ENCODE data around the gene CNGA4.

The CNGA4 gene

GRCh38 chr11:6209801-6210200, 29.1 kb upstream of the CNGA4 start:
- Mint-ChIP-seq H3K36me3 (peaks cover 15% of the 10 kb centered on the region), H3K27ac (no peak overlapping the region), H3K27me3 (no peaks in the 10 kb centered on the region), H3K9me3 (no peaks in the 10 kb centered on the region), H3K4me1 (no peaks in the 10 kb centered on the region), H3K4me3 (no peak overlapping the region)
- no peak for DNase-seq (ENCODE audit: low spot score in 2 of 2)
- ATAC-seq (ENCODE audit: low read depth): no peak

GRCh38 chr11:6210274-6210955, 28.5 kb upstream of the CNGA4 start:
- DNase-seq (ENCODE audit: low spot score in 2 of 2) (no peak), ATAC-seq (ENCODE audit: low read depth) (no peak)
- Mint-ChIP-seq H3K4me1 (no peaks in the 10 kb centered on the region), H3K36me3 (peaks cover 17% of the 10 kb centered on the region), H3K27ac (no peak overlapping the region), H3K4me3 (no peak overlapping the region), H3K27me3 (no peaks in the 10 kb centered on the region), H3K9me3 (no peaks in the 10 kb centered on the region)

GRCh38 chr11:6214530-6214929, 24.4 kb upstream of the CNGA4 start:
- DNase-seq (ENCODE audit: low spot score in 2 of 2) (no peak), ATAC-seq (ENCODE audit: low read depth) (no peak)
- no peak overlapping the region for H3K27ac Mint-ChIP-seq
- H3K4me1 Mint-ChIP-seq: peaks cover 3% of the 10 kb centered on the region
- H3K9me3 Mint-ChIP-seq: no peaks in the 10 kb centered on the region
- H3K4me3 Mint-ChIP-seq: no peak overlapping the region
- peaks cover 30% of the 10 kb centered on the region for H3K36me3 Mint-ChIP-seq
- no peaks in the 10 kb centered on the region for H3K27me3 Mint-ChIP-seq

GRCh38 chr11:6216501-6216900, 22.4 kb upstream of the CNGA4 start:
- Mint-ChIP-seq H3K36me3 (peaks cover 34% of the 10 kb centered on the region), H3K27me3 (no peaks in the 10 kb centered on the region), H3K4me3 (no peak overlapping the region), H3K27ac (no peak overlapping the region), H3K9me3 (no peaks in the 10 kb centered on the region), H3K4me1 (peaks cover 5% of the 10 kb centered on the region)
- ATAC-seq (ENCODE audit: low read depth) (no peak), DNase-seq (ENCODE audit: low spot score in 2 of 2) (no peak)

- DNase-seq (ENCODE audit: low spot score in 2 of 2): no peak
- H3K27ac Mint-ChIP-seq: no peak overlapping the region
- H3K9me3 Mint-ChIP-seq: no peaks in the 10 kb centered on the region
Measured at GRCh38 chr11:6217722-6218121, 21.2 kb upstream of the CNGA4 start.

GRCh38 chr11:6219359-6219758, 19.5 kb upstream of the CNGA4 start:
- peaks cover 49% of the 10 kb centered on the region for H3K36me3 Mint-ChIP-seq
- DNase-seq (ENCODE audit: low spot score in 2 of 2) (no peak), ATAC-seq (ENCODE audit: low read depth) (no peak)
- peaks cover 8% of the 10 kb centered on the region for H3K4me1 Mint-ChIP-seq
- H3K27me3 Mint-ChIP-seq: no peaks in the 10 kb centered on the region
- no peak overlapping the region for H3K27ac Mint-ChIP-seq
- H3K9me3 Mint-ChIP-seq: no peaks in the 10 kb centered on the region
- no peak overlapping the region for H3K4me3 Mint-ChIP-seq

More at GRCh38 chr11:6217722-6218121, 21.2 kb upstream of the CNGA4 start:
- Mint-ChIP-seq H3K4me3 (no peak overlapping the region), H3K4me1 (peaks cover 8% of the 10 kb centered on the region), H3K27me3 (no peaks in the 10 kb centered on the region), H3K36me3 (peaks cover 43% of the 10 kb centered on the region)
- no peak for ATAC-seq (ENCODE audit: low read depth)

- peaks cover 44% of the 10 kb centered on the region for H3K36me3 Mint-ChIP-seq
- no peak overlapping the region for H3K4me3 Mint-ChIP-seq
- H3K27me3 Mint-ChIP-seq: no peaks in the 10 kb centered on the region
- DNase-seq (ENCODE audit: low spot score in 2 of 2) (no peak), ATAC-seq (ENCODE audit: low read depth) (no peak)
- no peaks in the 10 kb centered on the region for H3K9me3 Mint-ChIP-seq
- H3K4me1 Mint-ChIP-seq: peaks cover 33% of the 10 kb centered on the region
- no peak overlapping the region for H3K27ac Mint-ChIP-seq
Measured at GRCh38 chr11:6223854-6224253, 15.0 kb upstream of the CNGA4 start.

GRCh38 chr11:6224421-6224820, 14.5 kb upstream of the CNGA4 start:
- no peaks in the 10 kb centered on the region for H3K27me3 Mint-ChIP-seq
- H3K27ac Mint-ChIP-seq: no peak overlapping the region
- DNase-seq (ENCODE audit: low spot score in 2 of 2) (no peak), ATAC-seq (ENCODE audit: low read depth) (no peak)
- no peaks in the 10 kb centered on the region for H3K9me3 Mint-ChIP-seq
- H3K4me3 Mint-ChIP-seq: no peak overlapping the region
- H3K4me1 Mint-ChIP-seq: peaks cover 36% of the 10 kb centered on the region
- peaks cover 42% of the 10 kb centered on the region for H3K36me3 Mint-ChIP-seq

GRCh38 chr11:6225024-6225423, 13.9 kb upstream of the CNGA4 start:
- Mint-ChIP-seq H3K36me3 (peaks cover 42% of the 10 kb centered on the region), H3K4me3 (no peak overlapping the region), H3K27ac (no peak overlapping the region), H3K4me1 (peaks cover 38% of the 10 kb centered on the region), H3K27me3 (no peaks in the 10 kb centered on the region), H3K9me3 (no peaks in the 10 kb centered on the region)
- no peak for ATAC-seq (ENCODE audit: low read depth)
- no peak for DNase-seq (ENCODE audit: low spot score in 2 of 2)

- H3K36me3 Mint-ChIP-seq: peaks cover 37% of the 10 kb centered on the region
- no peak overlapping the region for H3K27ac Mint-ChIP-seq
- no peaks in the 10 kb centered on the region for H3K9me3 Mint-ChIP-seq
- no peaks in the 10 kb centered on the region for H3K27me3 Mint-ChIP-seq
- no peak overlapping the region for H3K4me3 Mint-ChIP-seq
- ATAC-seq (ENCODE audit: low read depth): no peak
- peaks cover 44% of the 10 kb centered on the region for H3K4me1 Mint-ChIP-seq
- DNase-seq (ENCODE audit: low spot score in 2 of 2): no peak
Measured at GRCh38 chr11:6225896-6226295, 13.0 kb upstream of the CNGA4 start.

GRCh38 chr11:6228520-6228919, 10.4 kb upstream of the CNGA4 start:
- H3K27me3 Mint-ChIP-seq: no peaks in the 10 kb centered on the region
- peaks cover 24% of the 10 kb centered on the region for H3K36me3 Mint-ChIP-seq
- H3K27ac Mint-ChIP-seq: no peak overlapping the region
- no peaks in the 10 kb centered on the region for H3K9me3 Mint-ChIP-seq
- H3K4me3 Mint-ChIP-seq: no peak overlapping the region
- peaks cover 46% of the 10 kb centered on the region for H3K4me1 Mint-ChIP-seq
- no peak for DNase-seq (ENCODE audit: low spot score in 2 of 2)
- ATAC-seq (ENCODE audit: low read depth): no peak

- DNase-seq (ENCODE audit: low spot score in 2 of 2): no peak
- H3K9me3 Mint-ChIP-seq: no peaks in the 10 kb centered on the region
- H3K27ac Mint-ChIP-seq: no peak overlapping the region
- no peaks in the 10 kb centered on the region for H3K27me3 Mint-ChIP-seq
- peaks cover 17% of the 10 kb centered on the region for H3K36me3 Mint-ChIP-seq
- no peak overlapping the region for H3K4me3 Mint-ChIP-seq
- no peak for ATAC-seq (ENCODE audit: low read depth)
- H3K4me1 Mint-ChIP-seq: peaks cover 52% of the 10 kb centered on the region
Measured at GRCh38 chr11:6229911-6230310, 9.0 kb upstream of the CNGA4 start.

GRCh38 chr11:6232899-6233298, 6.0 kb upstream of the CNGA4 start:
- DNase-seq (ENCODE audit: low spot score in 2 of 2) (no peak), ATAC-seq (ENCODE audit: low read depth) (no peak)
- Mint-ChIP-seq H3K27me3 (no peaks in the 10 kb centered on the region), H3K27ac (peak overlapping the region; percentile 48), H3K9me3 (no peaks in the 10 kb centered on the region), H3K36me3 (peaks cover 6% of the 10 kb centered on the region), H3K4me1 (peaks cover 32% of the 10 kb centered on the region), H3K4me3 (peak overlapping the region; percentile 31)

- Mint-ChIP-seq H3K9me3 (no peaks in the 10 kb centered on the region), H3K4me1 (peaks cover 30% of the 10 kb centered on the region)
Measured at GRCh38 chr11:6233984-6234386, 4.9 kb upstream of the CNGA4 start.

GRCh38 chr11:6234387-6235107, 4.3 kb upstream of the CNGA4 start, which contains the start of gene FHIP1B:
TSS of gene FHIP1B (minus strand) at chr11:6234636. CDS start at chr11:6224516, 10,120 bp downstream.
- DNase-seq (ENCODE audit: low spot score in 2 of 2) (peak; percentile 94 to 99), ATAC-seq (ENCODE audit: low read depth) (peak; percentile 85)
- peak within 1 kb of the TSS; percentile 93 for H3K27ac Mint-ChIP-seq
- peaks cover under 1% of the 10 kb centered on the region for H3K36me3 Mint-ChIP-seq
- no peaks in the 10 kb centered on the region for H3K27me3 Mint-ChIP-seq
- peaks cover 26% of the 10 kb centered on the region for H3K4me1 Mint-ChIP-seq
- H3K9me3 Mint-ChIP-seq: no peaks in the 10 kb centered on the region
- peak within 1 kb of the TSS; percentile 98 for H3K4me3 Mint-ChIP-seq

More at GRCh38 chr11:6233984-6234386, 4.9 kb upstream of the CNGA4 start:
- no peaks in the 10 kb centered on the region for H3K27me3 Mint-ChIP-seq
- peaks cover 4% of the 10 kb centered on the region for H3K36me3 Mint-ChIP-seq
- H3K27ac Mint-ChIP-seq: peak overlapping the region; percentile 93
- ATAC-seq (ENCODE audit: low read depth) (no peak), DNase-seq (ENCODE audit: low spot score in 2 of 2) (no peak)
- peak overlapping the region; percentile 98 for H3K4me3 Mint-ChIP-seq

All from memory B cell (primary cell).